Activated T-cell treated with anti-CD3 and anti-CD28 coated beads for 1 hour (primary cell): ENCODE measurements around the gene USP3.
A peak's percentile ranks its signal among the peaks of the same experiment; 100 is the strongest.

Experiments used
- DNase-seq: peaks from one replicate; pipeline ENCODE4 v3.0.0-alpha.2; 2020; ENCODE audit warnings: low read depth

USP3 gene, protein sequence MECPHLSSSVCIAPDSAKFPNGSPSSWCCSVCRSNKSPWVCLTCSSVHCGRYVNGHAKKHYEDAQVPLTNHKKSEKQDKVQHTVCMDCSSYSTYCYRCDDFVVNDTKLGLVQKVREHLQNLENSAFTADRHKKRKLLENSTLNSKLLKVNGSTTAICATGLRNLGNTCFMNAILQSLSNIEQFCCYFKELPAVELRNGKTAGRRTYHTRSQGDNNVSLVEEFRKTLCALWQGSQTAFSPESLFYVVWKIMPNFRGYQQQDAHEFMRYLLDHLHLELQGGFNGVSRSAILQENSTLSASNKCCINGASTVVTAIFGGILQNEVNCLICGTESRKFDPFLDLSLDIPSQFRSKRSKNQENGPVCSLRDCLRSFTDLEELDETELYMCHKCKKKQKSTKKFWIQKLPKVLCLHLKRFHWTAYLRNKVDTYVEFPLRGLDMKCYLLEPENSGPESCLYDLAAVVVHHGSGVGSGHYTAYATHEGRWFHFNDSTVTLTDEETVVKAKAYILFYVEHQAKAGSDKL

DNA sequence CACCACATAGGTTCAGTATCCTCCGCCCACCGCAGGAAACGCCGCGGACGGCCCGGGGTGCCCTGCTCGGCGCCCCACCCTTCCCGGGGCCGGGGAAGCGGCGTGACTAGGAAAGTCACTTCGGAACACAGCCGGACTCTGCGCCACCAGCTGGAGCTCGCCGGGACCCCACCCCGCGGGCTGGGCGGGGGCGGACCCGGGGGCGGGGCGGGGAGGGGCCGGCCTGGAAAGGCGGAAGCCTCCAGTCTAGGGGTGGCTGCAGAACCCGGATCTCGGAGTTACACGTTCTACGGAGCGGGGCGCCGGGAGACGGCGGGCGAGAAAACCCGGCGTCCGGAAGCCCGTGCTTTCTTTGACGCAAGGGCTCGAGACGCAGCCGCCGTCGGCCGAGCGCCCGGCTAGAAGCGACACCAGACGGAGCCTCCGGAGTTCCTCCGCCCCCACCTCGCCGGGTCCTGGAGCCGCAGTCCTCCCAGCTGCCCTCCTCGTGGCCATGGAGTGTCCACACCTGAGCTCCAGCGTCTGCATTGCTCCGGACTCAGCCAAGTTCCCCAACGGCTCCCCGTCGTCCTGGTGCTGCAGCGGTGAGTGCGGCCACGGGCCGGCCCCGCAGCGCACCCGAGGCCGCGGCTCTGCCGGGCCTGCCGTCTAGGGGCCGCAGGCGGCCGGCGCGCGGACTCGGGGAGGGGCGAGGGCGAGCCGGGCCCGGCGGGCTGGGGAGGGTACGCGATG lies at the start of gene USP3:
TSS of gene USP3 (plus strand) at position 347 of the 732 bp plus-strand sequence. CDS start at position 494, 147 bp downstream.
- DNase-seq: peak; percentile 88

DNA sequence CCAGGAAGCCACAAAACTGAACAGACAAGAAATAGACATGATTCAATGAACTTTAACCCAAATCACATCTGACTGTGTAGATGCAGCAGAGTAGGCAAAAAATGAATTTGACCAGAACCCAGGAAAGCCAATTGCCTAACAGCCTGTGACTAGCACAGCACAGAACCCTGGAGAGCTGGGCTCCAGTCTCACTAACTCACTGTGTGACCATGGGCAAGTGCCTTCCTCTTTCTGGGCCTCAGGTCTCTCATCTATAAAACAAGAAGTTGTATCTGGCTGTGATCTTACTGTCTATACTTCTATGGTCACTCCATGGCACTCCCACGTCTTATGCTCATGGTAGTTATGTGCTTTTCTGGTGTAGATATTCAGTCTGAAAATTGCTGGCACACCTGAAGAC lies 48.1 kb upstream of the USP3 start:
- DNase-seq: no peak

DNA sequence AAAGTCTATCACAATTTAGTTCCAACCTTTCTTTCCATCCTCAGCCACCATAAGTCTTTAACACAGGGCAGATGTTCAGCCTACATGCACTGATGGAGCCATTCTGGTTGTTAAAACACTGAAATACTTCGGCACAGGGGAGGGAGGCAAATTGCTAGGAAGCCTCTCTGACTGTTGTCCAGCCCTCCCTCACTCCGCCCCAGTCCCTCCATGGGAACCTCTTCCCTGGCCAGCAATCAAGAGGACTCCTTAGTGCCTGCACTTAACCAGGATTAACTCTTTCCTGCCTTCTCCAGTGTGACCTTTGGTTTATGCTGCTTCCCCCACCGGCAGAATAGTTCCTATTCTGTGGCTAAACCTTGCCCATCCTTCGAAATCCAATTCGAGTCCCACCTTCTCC lies 47.0 kb upstream of the USP3 start:
- DNase-seq: no peak

DNA sequence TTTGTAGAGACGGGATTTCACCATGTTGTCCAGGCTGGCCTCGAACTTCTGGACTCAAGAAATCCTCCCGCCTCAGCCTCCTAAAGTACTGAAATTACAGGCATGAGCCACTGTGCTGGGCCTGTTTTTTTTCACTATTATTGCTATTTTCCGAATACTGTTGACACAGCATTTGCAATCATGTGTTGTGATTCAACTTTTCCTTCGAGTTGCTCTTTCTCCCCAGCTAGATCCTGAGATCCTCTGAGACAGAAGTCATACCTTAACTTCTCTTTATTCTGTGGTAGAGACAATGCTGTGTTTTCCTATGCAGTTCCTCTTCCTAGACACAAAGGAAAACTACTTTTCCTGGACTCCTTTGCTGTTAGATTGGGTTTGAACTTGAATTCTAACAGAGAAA lies 46.4 kb upstream of the USP3 start:
- DNase-seq: no peak

DNA sequence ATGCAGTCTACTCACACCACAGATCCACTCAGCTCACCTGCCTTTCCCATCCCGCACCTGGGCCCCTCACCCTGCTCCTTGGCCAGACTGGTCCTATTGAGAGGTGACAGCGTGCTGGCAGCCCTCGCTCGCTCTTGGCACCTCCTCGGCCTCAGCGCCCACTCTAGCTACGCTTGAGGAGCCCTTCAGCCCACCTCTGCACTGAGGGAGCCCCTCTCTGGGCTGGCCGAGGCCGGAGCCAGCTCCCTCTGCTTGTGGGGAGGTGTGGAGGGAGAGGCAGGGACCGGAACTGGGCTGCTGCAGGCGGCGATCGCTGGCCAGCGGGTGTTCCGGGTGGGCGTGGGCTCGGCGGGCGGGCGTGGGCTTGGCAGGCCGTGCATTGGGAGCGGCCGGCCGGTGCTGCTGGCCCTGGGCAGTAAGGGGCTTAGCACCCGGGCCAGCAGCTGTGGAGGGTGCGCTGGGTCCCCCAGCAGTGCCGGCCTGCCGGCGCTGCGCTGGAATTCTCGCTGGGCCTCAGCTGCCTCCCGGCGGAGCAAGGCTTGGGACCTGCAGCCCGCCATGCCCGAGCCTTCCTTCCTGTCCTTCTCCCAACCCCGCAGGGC lies 45.5 kb upstream of the USP3 start:
- DNase-seq: no peak

DNA sequence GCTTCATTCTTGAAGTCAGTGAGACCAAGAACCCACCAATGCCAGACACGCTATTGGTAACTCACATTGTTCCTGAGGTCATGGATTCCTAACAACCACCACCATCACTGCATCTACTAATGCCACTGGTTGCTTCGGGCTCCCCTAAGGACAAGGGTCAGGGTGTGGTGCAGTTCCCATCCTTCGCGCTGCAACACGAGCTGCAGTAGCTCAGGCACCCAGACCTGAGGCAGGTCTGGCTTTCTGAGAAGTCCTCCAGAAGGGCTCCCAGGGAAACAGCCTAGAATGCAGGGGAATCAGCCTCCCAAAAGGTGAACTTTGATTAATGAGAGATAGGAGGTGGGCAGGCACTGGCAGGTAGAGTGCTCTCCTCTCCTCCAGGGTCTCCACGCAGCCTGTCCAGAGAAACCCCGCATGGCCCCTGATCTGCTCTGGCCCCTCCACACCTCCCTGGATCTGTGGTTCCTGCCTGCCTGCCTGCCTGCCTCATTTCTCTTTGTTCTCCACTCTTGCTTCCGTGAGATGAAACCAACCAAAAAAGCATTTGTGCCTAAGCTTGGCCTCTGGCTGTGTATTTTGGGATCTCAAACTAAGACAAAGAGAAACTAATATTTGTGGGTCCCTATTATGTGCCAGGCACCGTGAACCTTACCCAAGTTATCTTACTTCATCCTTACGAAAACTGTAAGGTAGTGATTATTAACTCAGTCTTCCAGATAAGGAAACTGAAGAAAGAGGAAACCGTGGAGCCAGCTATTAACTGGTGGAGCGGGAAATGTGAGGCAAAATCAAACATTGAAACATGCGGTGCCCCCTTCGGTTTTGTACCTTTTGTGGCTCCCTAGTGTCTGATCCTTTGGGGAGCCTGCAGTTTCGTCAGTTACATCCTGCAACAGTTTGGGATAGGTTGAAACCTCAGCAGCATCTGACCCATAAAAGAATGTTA lies 43.9 kb upstream of the USP3 start:
- DNase-seq: no peak

DNA sequence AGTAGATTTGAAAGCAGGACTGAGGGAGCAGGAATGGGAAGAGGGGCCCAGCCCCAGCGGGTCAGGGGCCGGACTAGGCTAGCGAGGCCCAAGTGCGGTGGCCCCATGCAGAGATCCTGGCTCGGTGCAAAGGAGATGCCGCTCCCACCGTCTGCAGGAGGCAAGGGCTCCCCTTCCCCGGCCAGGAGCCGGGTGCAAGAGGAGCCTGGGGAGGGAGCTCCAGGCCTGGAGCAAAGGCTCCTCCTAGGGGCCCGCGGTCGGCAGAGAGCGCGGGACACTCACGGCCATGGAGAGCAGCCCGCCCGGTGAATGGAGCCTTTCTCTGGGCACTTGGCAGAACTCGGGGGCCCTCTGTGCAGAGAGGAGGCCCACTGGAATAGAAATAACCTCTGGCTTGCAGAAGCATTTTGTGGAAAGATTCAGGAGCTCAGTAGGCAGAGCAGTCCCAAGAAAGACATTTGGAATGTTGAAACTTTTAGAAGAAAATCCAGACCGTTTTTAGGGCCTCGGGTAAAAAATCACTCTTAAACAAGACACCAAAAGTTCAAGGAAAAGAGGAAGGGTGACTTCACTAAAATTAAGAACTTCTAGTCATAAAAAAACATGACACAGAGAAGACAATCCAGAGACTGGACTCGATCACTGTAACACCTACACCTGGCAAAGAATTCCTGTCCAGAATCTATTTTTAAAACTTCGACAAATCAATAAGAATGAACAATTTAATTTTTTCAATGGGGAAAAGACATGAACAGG lies 43.0 kb upstream of the USP3 start:
- no peak for DNase-seq

DNA sequence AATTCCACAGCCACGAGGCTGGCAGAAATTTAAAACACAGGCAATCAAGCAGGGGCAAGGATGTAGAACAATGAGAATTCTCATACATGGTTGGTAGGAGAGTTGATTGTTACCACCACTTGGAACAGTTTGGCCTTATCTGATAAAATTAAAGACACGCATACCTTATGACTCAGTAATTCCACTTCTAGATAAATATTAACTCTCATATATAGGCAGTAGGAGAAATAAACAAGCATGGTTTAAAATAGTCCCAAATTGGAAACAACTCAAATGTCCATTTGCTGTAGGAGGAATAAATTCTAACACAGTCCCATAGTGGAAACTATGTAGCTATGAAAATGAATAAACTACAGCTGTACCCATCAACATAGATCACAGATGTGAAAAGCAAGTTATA lies 42.3 kb upstream of the USP3 start:
- no peak for DNase-seq

DNA sequence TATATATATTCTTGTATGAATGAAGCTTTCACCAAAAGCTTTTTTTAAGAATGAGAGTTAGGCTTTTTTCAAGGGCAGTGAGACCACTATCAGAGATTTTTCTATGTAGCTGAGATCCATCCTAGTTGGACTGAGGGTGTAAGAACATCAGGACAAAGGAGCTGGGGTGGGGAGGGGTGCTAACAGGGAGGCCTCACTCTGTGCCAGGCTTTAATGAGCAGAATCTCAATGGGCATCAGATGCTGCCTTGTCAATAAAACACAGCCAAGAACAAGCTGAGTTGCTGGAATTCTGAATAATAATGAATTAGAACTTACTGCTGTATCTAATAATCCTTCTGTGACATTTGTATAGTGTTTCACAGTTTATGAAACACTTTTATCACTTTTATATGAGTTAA lies 41.4 kb upstream of the USP3 start:
- DNase-seq: no peak

DNA sequence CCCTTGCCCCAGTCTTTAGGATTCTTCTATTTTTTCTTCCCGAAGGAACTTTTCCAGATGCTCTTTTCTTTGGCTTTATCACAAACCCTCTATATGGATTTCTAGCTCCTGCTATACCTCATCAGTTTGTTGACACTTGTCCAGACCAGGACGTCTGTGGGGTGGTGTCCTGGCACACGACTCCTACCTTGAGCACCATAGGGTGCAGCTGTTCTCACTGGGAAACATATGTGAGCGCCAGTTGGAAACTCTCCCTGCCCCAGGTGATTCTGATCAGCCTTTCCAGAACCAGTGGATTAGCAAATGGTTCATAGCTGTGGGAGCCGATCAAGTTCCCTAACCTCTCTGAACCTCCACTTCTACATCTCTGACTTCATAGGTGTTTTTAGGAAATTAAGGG lies 40.6 kb upstream of the USP3 start:
- no peak for DNase-seq

DNA sequence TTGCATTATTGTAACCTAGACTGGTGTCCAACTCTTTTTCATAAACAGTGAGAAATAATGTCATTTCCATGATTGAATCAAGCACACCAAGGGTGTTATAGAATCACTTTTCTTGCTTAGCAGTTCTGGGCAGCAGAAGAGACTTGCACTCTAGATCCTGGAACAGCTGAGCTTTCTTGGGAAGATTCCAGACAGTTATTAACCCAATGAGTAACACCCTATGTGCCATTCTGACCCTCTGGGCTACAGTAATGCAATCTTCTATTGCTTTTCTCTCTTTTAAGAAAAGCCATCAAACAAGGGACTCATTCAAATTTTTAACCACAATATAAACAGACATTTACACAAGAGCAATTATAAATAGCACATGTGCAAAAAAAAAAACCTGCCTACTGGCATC lies 39.3 kb upstream of the USP3 start:
- no peak for DNase-seq

DNA sequence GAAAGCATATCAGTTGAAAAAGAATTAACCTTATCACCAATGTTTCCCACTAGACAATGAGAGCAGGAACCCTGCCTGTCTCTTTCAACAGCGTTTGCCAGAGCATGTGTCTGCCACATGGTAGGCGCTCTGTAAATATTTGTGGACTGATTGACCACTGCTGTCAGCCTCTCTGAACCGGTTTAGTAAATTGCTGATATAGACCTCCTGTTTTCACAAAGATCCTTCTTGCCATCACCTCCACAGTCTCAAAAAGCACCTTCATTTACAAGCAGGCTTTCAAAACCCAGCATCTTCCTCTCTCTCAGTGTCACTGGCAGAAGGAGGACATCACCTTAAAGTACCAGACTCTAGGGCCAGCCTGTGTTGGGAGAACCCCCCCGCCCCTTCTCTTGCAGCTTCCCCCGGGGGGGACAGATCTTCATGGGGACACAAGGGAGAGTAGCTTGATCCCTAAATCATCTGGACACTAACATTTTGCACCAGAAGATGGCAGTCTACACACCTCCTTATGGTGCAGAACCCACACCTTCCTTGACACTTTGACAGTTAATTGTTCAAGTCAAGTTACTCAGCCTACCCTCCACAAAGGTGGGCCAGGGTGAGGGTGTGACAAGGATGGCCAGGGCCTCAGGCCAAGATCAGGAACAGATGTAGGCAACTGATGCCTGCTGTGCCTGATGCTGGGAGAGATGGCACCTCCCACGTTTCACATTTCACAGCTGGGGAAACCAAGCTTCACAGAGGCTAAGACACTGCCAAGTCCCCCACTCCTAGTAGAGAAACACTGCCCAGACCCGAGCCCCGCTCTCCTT lies 37.8 kb upstream of the USP3 start:
- DNase-seq: peak; percentile 23

DNA sequence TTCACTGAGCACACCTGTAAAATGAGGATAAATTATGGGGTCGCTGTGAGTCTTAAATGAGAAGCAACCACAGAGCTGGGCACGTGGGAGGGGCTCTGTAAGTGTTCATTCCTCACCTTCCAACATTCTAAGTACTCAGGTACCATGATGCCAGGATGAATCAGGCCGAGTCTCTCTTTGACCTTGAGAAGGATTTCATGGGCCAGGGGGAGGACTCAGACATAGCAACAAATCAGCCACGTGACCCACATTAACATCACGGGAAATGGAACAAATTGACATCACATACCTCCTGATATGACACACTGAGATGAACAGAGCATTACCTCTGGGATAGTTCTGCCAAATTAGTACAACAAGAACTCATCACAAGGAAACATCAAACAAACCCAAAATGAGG lies 35.2 kb upstream of the USP3 start:
- DNase-seq: no peak

DNA sequence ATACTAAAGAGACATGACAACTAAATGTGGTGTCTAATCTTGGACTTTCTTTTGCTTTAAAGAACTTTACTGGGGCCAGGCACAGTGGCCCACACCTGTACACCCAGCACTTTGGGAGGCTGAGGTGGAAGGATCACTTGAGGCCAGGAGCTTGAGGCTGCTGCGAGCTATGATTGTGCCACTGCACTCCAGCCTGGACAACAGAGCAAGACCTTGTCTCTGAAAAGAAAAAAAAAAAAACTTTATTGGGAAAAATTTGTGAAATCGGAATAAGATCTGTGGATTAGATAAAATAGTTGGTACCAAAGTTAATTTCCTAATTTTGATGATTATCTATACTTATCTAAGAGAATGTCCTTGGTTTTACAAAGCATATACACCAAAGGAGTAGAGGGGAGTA lies 34.4 kb upstream of the USP3 start:
- DNase-seq: no peak

DNA sequence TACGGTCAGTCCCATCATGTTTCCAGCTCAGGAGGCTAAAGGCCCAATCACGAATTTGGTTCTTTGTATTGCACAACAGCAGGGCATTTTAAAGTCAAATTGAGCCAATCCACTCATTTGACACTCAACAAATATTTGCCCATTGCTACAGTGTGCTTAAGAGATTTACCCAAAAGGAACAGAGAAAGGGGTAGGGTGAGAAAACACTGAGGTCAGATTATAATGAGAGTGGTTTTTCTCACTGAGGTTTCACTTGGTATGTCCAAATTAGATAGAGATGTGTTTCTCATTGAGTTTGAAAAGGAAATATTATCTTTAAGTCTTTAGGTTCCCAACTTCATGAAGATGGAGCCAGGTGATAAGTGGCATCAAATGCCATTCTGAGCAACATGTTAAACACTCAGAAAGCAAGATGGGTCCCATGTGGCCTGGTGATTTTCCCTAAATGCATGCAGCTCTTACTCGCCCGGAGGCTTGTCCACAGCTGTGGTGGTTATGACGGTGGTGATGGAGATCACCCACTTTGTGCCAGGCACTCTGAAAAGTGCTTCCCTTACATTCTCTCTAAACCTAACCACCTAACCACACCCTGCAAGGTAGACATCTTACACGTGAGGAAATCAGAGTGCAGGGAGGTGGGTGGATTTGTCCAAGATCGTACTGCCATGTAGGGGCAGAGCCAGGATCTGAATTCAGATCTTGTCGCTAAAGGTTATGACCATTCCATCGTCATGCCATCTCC lies 31.2 kb upstream of the USP3 start:
- DNase-seq: no peak

DNA sequence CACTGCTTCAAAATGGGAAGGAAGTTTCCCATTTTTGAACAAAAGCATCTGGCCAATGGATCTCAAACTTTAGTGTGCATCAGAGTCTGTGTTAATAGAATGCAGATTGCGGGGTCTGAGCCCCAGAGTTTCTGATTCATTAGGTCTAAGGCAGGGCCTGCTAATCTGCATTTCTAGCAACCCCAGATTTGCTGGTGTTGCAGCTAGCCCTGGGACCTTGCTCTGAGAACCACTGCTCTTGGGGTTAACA lies 30.7 kb upstream of the USP3 start:
- DNase-seq: no peak

DNA sequence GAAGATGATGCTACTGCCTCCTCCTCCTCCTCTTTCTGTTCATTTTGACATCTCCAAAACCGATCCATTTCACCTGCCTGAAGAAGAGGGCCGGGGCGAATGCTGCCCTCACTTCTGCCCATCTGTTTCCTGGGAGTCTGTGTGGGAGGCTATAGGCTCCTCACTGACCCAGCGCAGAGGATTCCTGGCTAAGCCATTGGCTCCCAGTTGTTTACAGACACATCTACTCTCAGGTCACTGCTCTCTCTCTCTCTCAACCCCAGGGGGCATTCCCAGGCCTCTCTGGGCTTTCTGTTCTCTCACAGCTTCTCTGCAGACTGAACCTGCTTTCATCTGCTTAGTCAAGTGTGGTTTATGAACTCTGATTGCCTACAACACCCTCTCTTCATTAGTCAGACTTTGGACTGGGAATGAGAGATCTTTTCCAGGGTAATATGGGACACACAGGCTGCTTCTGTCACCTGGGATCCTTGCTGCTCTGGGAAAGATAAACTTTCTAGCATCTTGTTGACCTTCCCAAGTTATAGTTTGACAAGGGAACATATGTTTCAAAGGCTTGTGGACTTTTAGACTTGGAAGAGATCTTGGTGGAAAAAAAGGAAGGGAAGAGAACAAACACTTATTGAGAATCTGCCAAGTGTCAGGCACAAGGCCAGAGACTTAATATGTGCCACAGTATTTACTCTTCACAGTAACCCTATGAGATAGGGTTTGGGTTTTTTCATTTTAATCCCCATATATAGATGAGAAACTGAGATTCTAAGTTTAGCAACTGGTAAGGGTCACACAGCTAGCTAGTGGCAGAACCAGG lies 30.2 kb upstream of the USP3 start:
- no peak for DNase-seq

DNA sequence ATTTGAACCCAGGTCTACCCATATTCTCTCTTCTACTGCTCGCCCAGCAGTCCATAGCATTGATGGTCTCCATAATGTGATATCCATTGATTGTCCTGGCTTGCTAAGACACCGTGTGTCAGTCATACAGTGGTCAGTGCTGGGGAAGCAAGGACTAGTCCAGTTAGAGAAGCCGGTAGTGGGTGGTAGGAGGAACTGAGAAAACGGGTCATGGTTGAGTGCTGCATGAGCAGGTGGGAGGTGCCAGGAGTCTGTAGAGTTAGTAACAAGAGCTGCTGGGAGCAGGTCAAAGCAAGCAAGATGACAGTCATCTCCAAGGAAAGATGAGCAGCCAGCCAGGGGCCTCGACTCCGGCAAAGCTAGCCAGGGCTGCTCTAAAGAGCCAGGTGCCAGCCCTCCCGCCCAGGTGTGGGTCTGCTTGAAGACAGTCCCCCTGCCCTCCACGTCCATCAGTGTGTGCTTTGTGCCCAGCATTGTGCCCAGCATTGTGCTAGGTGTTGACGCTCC lies 29.5 kb upstream of the USP3 start:
- no peak for DNase-seq

DNA sequence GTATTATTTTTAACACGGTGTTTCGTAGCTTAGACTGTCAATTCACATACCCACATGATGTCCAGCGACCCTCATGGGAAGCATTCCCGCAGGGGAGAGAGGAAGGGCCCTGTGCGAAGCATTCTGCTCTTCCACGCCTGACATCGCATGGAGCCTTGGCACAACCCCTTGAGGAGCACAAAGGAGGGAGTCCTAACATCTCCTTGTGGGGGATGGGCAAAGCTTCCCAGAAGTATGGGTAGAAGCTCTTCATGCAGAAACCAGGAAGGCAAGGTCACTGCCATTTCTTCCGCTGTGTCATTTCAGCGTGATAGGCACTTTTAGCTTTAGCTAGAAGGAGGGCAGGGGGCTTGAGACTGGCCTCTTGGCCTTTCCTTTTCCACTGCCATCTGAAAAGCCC lies 28.7 kb upstream of the USP3 start:
- no peak for DNase-seq
